CD8-positive, alpha-beta memory T cell (primary cell): ENCODE results near the gene KLHL18. TPM values are rescaled to one million over a fixed set of nuclear protein-coding genes. Genes with fewer than 3 reads are reported as not detected.
"Not testable (repeated sequence)": the region's sequence is repeated elsewhere in the genome, so short reads cannot be mapped to it uniquely, and the experiment has no call there.

ENCODE experiments used
- CTCF ChIA-PET: fragments of 350-600 bp; sonication (Branson Sonifier 250); formaldehyde crosslinking; loops from one replicate; lab custom pipeline; 2021; ENCODE audit warnings: antibody characterized with exemption; lab: Charles Lee
- POLR2A ChIA-PET: fragments of 350-600 bp; sonication (Branson Sonifier 250); formaldehyde crosslinking; loops from one replicate; lab custom pipeline; 2021; ENCODE audit warnings: antibody characterized with exemption; lab: Charles Lee
- DNase-seq, 5 donors: peaks; one replicate each; pipeline versions ENCODE4 v3.0.0 to v3.0.0-alpha.2; 2020 to 2022; ENCODE audit warnings: mixed read lengths in 1 of 5
- H3K27ac ChIP-seq: one replicate; pipeline ENCODE4 v1.7.0; 2013; ENCODE audit warnings: low read depth, mild to moderate bottlenecking, low read length, moderate library complexity
- H3K27me3 ChIP-seq: 2 replicates; pipeline ENCODE4 v1.7.0; 2013; ENCODE audit warnings: low read length, mild to moderate bottlenecking; ENCODE audit not compliant: insufficient read depth, poor library complexity, severe bottlenecking
- H3K36me3 ChIP-seq: 2 replicates; pipeline ENCODE4 v1.7.0; 2013; ENCODE audit warnings: mild to moderate bottlenecking, low read length, moderate library complexity; ENCODE audit not compliant: insufficient read depth
- H3K4me1 ChIP-seq: 2 replicates; pipeline ENCODE4 v1.7.0; 2013; ENCODE audit warnings: mild to moderate bottlenecking, low read length, moderate library complexity; ENCODE audit not compliant: insufficient read depth
- H3K4me3 ChIP-seq: 2 replicates; pipeline ENCODE4 v1.7.0; 2013; ENCODE audit warnings: mild to moderate bottlenecking, low read length
- H3K9me3 ChIP-seq: 2 replicates; pipeline ENCODE4 v1.7.0; 2013; ENCODE audit warnings: mild to moderate bottlenecking, low read length
- H3K27ac Mint-ChIP-seq, 8 donors: one replicate each; pipeline ENCODE4 v1.8.0; 2020 to 2021; ENCODE audit warnings: mixed read lengths in 8 of 8, mild to moderate bottlenecking in 6 of 8, inconsistent platforms in 3 of 8, moderate library complexity in 3 of 8
- H3K27me3 Mint-ChIP-seq, 2 donors: one replicate each; pipeline ENCODE4 v1.8.0; 2020 to 2021; ENCODE audit warnings: mixed read lengths in 2 of 2, mild to moderate bottlenecking in 1 of 2, moderate library complexity in 1 of 2
- H3K36me3 Mint-ChIP-seq, 3 donors: one replicate each; pipeline ENCODE4 v1.8.0; 2020 to 2021; ENCODE audit warnings: mixed read lengths in 3 of 3, inconsistent platforms in 1 of 3, mild to moderate bottlenecking in 1 of 3
- H3K4me1 Mint-ChIP-seq, 3 donors: one replicate each; pipeline ENCODE4 v1.8.0; 2020 to 2021; ENCODE audit warnings: mixed read lengths in 3 of 3, inconsistent platforms in 1 of 3, mild to moderate bottlenecking in 1 of 3
- H3K4me3 Mint-ChIP-seq, 7 donors: one replicate each; pipeline ENCODE4 v1.8.0; 2020 to 2021; ENCODE audit warnings: mixed read lengths in 7 of 7, mild to moderate bottlenecking in 6 of 7, moderate library complexity in 4 of 7, inconsistent platforms in 2 of 7
- H3K9me3 Mint-ChIP-seq, 5 donors: one replicate each; pipeline ENCODE4 v1.8.0; 2020 to 2022; ENCODE audit warnings: mixed read lengths in 5 of 5, mild to moderate bottlenecking in 3 of 5, moderate library complexity in 2 of 5, inconsistent platforms in 1 of 5
- polyA plus RNA-seq: library from polyadenylated mRNA; unstranded; fragments of 300-500 nt; fragmentation: Illumina TruSeq; gene quantifications from one replicate; pipeline ENCODE4 v1.2.3, GENCODE V29; 2021
- total RNA-seq, 2 experiments: library from RNA; stranded (reverse); gene quantifications; one replicate each; pipeline ENCODE4 v1.2.3, GENCODE V29; 2021

The KLHL18 gene
- total and polyA plus RNA-seq, 3 experiments from 2014 or later, result 14.2 to 46.8 (median 44.5) TPM

DNA sequence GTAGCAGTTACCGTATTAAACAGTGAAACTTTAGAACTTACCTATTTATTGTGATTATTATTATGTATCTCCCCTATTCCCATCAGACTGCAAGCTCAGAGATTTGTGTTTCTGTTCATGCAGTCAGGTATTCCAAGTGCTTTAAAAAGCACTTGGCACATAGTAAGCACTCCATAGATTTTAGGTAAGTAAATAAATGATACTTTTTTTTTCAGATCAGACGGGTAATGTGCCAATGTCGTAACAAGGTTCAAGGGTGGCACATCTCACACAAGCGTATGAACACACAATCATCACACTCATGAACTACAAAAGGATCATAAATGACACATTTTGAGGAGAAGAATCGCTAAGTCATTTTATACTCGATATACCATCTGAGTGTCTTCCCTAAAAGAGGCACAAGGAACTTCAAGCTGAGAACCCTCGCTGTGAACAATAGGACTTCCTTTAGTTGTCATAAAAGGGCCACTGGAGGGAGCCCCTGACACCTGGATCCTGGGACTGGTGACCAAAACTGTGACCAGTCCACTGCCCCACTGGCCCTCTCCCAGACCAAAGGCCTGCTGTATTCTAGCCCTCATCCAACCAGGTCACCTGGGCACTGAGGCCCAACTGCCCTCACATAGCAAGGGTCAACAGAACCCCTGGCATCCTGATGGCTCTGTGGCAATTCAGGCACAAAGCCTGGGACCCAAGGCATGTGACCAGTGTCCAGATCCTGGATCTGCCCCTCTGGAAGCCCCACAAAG lies 32.3 kb upstream of the KLHL18 start:
- H3K4me1 Mint-ChIP-seq, result peaks cover 0 to 3% (median 0%) of the 10 kb centered on the region in 3 donors
- Histone ChIP-seq H3K4me3 (no peak overlapping the region), H3K27me3 (no peaks in the 10 kb centered on the region), H3K27ac (no peak overlapping the region), H3K9me3 (no peaks in the 10 kb centered on the region), H3K36me3 (no peaks in the 10 kb centered on the region), H3K4me1 (no peaks in the 10 kb centered on the region)
- H3K4me3 Mint-ChIP-seq, result no peak overlapping the region
- no peaks in the 10 kb centered on the region for H3K27me3 Mint-ChIP-seq
- CTCF ChIA-PET, result interaction anchor here (0.7 kb wide), 1 partner anchor 67 kb away, joined by 3 read pairs; no protein-coding TSS in a partner anchor
- H3K9me3 Mint-ChIP-seq, result no peaks in the 10 kb centered on the region
- POLR2A ChIA-PET, result no interaction called here
- no peak for DNase-seq
- H3K36me3 Mint-ChIP-seq, result no peaks in the 10 kb centered on the region
- no peak overlapping the region for H3K27ac Mint-ChIP-seq

DNA sequence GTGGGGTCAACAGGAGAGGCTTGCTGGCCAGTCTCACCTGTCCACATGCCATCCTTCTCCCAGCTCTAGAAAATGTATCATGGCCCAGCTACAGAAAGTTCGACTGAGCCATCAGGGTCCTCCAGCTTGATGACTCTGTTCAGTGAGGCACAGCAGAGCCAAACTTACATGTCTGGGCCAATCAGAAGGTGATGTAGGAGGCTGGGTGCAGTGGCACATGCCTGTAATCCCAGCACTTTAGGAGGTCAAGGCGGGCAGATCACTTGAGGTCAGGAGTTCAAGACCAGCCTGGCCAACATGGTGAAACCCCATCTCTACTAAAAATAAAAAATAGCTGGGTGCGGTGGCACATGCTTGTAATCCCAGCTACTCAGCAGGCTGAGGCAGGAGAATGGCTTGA lies 31.7 kb upstream of the KLHL18 start:
- H3K36me3 Mint-ChIP-seq, H3K27ac Mint-ChIP-seq, POLR2A ChIA-PET, H3K27me3 Mint-ChIP-seq, H3K36me3 ChIP-seq, H3K4me3 ChIP-seq, CTCF ChIA-PET, H3K9me3 ChIP-seq, H3K4me1 Mint-ChIP-seq, H3K9me3 Mint-ChIP-seq, H3K4me3 Mint-ChIP-seq, H3K4me1 ChIP-seq, DNase-seq, H3K27ac ChIP-seq, H3K27me3 ChIP-seq: not testable (repeated sequence)

DNA sequence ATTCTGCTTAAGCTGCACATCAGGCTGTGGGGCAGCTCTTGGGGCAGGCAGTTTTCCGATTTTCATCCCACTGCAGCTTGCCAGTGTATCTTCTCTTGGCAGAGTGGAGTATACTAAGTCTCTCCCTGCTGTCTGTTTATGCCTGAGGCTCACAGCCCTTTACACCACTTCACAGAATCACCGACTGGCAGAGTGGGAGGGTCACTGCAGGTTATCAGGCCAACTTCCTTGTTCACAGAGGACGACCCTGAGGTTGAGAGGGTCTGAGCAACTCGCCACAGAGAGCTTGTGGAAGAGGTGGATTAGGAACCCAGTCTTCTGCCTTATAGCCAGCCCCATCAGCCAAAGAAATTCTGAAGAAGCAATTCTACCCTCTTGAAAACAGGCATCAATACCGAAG lies 31.1 kb upstream of the KLHL18 start:
- Histone ChIP-seq H3K9me3 (no peaks in the 10 kb centered on the region), H3K36me3 (no peaks in the 10 kb centered on the region), H3K4me1 (no peaks in the 10 kb centered on the region), H3K27me3 (no peaks in the 10 kb centered on the region), H3K4me3 (no peak overlapping the region), H3K27ac (no peak overlapping the region)
- DNase-seq, result no peak
- no peaks in the 10 kb centered on the region for H3K4me1 Mint-ChIP-seq
- no peak overlapping the region for H3K27ac Mint-ChIP-seq
- CTCF ChIA-PET, result no interaction called here
- H3K4me3 Mint-ChIP-seq, result no peak overlapping the region
- no peaks in the 10 kb centered on the region for H3K9me3 Mint-ChIP-seq
- no peaks in the 10 kb centered on the region for H3K27me3 Mint-ChIP-seq
- POLR2A ChIA-PET, result no interaction called here
- H3K36me3 Mint-ChIP-seq, result no peaks in the 10 kb centered on the region

DNA sequence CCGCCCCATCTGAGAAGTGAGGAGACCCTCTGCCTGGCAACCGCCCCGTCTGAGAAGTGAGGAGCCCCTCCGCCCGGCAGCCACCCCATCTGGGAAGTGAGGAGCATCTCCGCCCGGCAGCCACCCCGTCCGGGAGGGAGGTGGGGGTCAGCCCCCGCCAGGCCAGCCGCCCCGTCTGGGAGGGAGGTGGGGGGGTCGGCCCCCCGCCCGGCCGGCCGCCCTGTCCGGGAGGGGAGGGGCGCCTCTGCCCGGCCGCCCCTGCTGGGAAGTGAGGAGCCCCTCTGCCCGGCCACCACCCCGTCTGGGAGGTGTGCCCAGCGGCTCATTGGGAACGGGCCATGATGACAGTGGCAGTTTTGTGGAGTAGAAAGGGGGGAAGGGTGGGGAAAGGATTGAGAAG lies 26.4 kb upstream of the KLHL18 start:
- H3K27ac Mint-ChIP-seq, H3K4me3 ChIP-seq, H3K4me1 ChIP-seq, POLR2A ChIA-PET, H3K36me3 Mint-ChIP-seq, H3K27me3 ChIP-seq, DNase-seq, H3K4me1 Mint-ChIP-seq, H3K4me3 Mint-ChIP-seq, H3K9me3 ChIP-seq, H3K9me3 Mint-ChIP-seq, H3K36me3 ChIP-seq, CTCF ChIA-PET, H3K27me3 Mint-ChIP-seq, H3K27ac ChIP-seq: not testable (repeated sequence)

DNA sequence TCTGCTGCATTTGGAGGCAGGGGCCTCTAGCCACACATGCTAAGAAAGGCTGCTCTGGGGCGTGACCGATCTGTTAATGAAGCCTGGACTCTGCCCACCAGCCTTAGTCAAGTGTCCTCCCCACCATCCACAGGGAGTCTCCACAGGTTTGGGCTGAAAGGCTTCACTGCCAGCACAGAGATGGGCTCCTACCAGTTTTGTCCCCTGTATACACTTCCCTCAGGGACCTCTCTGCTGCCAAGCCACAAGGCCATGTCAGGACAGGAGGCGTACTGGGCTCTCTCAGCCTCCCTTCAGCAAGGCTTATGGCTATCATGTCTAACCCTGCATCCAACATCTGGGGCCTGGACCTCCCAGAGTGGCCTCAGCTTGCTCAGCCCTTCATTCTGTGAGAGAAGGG lies 23.6 kb upstream of the KLHL18 start:
- no peak overlapping the region for H3K4me3 Mint-ChIP-seq
- H3K4me1 Mint-ChIP-seq, result no peaks in the 10 kb centered on the region
- no peak overlapping the region for H3K4me3 ChIP-seq
- POLR2A ChIA-PET, result no interaction called here
- CTCF ChIA-PET, result no interaction called here
- no peaks in the 10 kb centered on the region for H3K27me3 ChIP-seq
- no peaks in the 10 kb centered on the region for H3K9me3 ChIP-seq
- H3K4me1 ChIP-seq, result no peaks in the 10 kb centered on the region
- H3K27ac ChIP-seq, result no peak overlapping the region
- peaks cover 0 to 3% of the 10 kb centered on the region in 2 donors for H3K27me3 Mint-ChIP-seq
- DNase-seq, result no peak
- no peaks in the 10 kb centered on the region for H3K36me3 ChIP-seq
- H3K27ac Mint-ChIP-seq, result no peak overlapping the region
- no peaks in the 10 kb centered on the region for H3K9me3 Mint-ChIP-seq
- H3K36me3 Mint-ChIP-seq, result no peaks in the 10 kb centered on the region

DNA sequence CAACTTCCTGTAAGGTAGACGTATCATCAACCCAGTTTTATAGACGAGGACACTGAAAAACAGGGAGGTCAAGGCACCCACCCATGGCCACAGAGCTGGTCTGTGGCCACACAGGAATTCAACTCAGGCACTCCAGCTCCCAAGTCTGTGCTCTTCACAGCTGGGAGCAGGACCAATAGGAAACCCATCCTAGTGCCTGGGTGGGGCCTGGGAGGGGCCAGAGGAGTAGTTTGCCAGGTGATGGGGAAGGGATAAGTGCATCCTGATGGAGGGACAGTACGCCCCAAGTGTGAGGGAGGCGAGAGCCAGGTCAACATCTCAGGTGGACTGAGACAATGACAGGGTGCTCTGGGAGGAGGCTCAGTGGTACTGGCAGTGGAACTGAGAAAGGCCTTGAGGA lies 22.1 kb upstream of the KLHL18 start:
- Mint-ChIP-seq H3K9me3 (no peaks in the 10 kb centered on the region), H3K4me3 (no peak overlapping the region), H3K36me3 (no peaks in the 10 kb centered on the region), H3K4me1 (no peaks in the 10 kb centered on the region), H3K27me3 (peaks cover 0 to 3% of the 10 kb centered on the region in 2 donors), H3K27ac (peak overlapping the region in 1 of 8 donors; percentile 15)
- CTCF ChIA-PET, result no interaction called here
- no peak overlapping the region for H3K27ac ChIP-seq
- H3K4me3 ChIP-seq, result no peak overlapping the region
- POLR2A ChIA-PET, result no interaction called here
- no peaks in the 10 kb centered on the region for H3K36me3 ChIP-seq
- H3K4me1 ChIP-seq, result no peaks in the 10 kb centered on the region
- H3K9me3 ChIP-seq, result no peaks in the 10 kb centered on the region
- H3K27me3 ChIP-seq, result no peaks in the 10 kb centered on the region
- no peak for DNase-seq

DNA sequence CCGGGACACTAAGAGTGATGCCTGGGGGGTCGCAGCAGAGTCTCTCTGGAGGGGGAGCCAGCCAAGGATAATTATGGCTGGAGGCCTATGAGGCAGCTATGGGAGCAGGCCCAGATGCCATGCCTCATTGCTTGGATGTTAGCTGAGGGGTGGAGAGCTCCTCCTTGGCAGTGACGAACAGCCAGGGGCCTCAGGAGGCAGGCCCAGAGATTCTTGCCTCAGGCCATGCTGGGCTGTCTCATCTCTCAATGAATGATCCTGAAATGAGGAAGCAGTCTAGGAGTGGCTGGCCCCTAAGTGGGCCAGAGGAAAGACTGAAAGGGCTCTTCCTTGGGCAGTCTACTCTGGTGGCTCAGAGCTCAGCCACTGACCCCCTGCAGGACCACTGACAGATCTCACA lies 21.4 kb upstream of the KLHL18 start:
- no peaks in the 10 kb centered on the region for H3K9me3 Mint-ChIP-seq
- ChIA-PET CTCF (no interaction called here), POLR2A (no interaction called here)
- Histone ChIP-seq H3K4me1 (no peaks in the 10 kb centered on the region), H3K4me3 (no peak overlapping the region), H3K9me3 (no peaks in the 10 kb centered on the region), H3K27me3 (no peaks in the 10 kb centered on the region), H3K36me3 (no peaks in the 10 kb centered on the region), H3K27ac (no peak overlapping the region)
- DNase-seq, result no peak
- no peaks in the 10 kb centered on the region for H3K4me1 Mint-ChIP-seq
- no peak overlapping the region for H3K4me3 Mint-ChIP-seq
- no peak overlapping the region for H3K27ac Mint-ChIP-seq
- no peaks in the 10 kb centered on the region for H3K36me3 Mint-ChIP-seq
- H3K27me3 Mint-ChIP-seq, result peaks cover 0 to 3% of the 10 kb centered on the region in 2 donors

DNA sequence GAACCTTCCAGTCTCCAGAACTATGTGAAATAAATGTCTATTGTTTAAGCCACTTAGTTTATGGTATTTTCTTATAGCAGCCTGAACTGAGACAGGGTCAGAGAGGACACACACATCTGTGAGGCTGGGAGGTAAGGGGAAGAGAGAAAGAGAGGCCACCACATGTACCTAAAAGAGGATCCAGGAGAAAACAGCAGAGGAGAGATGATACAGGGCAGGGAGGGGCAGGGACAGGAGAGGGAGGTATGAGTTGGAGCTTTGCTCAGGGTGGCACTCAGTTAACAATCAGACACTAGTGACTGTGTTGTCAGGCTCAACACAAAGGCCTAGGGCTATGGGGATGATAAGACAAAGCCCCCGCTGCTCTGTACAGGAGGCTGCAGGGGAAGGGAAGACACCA lies 17.7 kb upstream of the KLHL18 start:
- no peaks in the 10 kb centered on the region for H3K4me1 ChIP-seq
- no peak for DNase-seq
- H3K9me3 ChIP-seq, result no peaks in the 10 kb centered on the region
- H3K27ac ChIP-seq, result no peak overlapping the region
- H3K27me3 ChIP-seq, result no peaks in the 10 kb centered on the region
- no peak overlapping the region for H3K4me3 Mint-ChIP-seq
- H3K9me3 Mint-ChIP-seq, result no peaks in the 10 kb centered on the region
- no peaks in the 10 kb centered on the region for H3K36me3 Mint-ChIP-seq
- no peak overlapping the region for H3K4me3 ChIP-seq
- CTCF ChIA-PET, result no interaction called here
- no peaks in the 10 kb centered on the region for H3K36me3 ChIP-seq
- POLR2A ChIA-PET, result no interaction called here
- peaks cover 0 to 2% of the 10 kb centered on the region in 2 donors for H3K27me3 Mint-ChIP-seq
- peaks cover 4 to 9% (median 7%) of the 10 kb centered on the region in 3 donors for H3K4me1 Mint-ChIP-seq
- H3K27ac Mint-ChIP-seq, result no peak overlapping the region
